Body of pancreas (tissue), 4 donors: ENCODE measurements around the gene EZH2. TPM values are rescaled to one million over a fixed set of nuclear protein-coding genes. Genes with fewer than 3 reads are reported as not detected.

Source experiments
- ATAC-seq: fragments of 150-250 bp; one replicate; pipeline ENCODE4 v1.9.1; 2016
- DNase-seq, 4 donors: peaks; one replicate each; pipeline ENCODE4 v3.0.0-alpha.2; 2019
- H3K27ac ChIP-seq, 4 donors: fragments of 200-600 bp; sonication (generic); 1 replicate in 3 of 4; 2 replicates in 1 of 4; pipeline versions ENCODE4 v1.5.1 to v1.6.1; 2016 to 2019; ENCODE audit warnings: mild to moderate bottlenecking in 1 of 4, mixed read lengths in 1 of 4, moderate library complexity in 1 of 4
- H3K27me3 ChIP-seq, 2 donors: fragments of 200-600 bp; sonication (generic); one replicate each; pipeline ENCODE4 v1.6.0; 2016; ENCODE audit warnings: mild to moderate bottlenecking in 1 of 2
- H3K36me3 ChIP-seq, 2 donors: fragments of 200-600 bp; sonication (generic); replicated peaks in 1 of 2; 2 replicates each; pipeline ENCODE4 v1.5.1; 2016; ENCODE audit warnings: low read depth in 2 of 2; ENCODE audit not compliant: insufficient read depth in 1 of 2
- H3K4me1 ChIP-seq: fragments of 200-600 bp; sonication (generic); one replicate; pipeline ENCODE4 v1.6.0; 2016
- H3K4me3 ChIP-seq, 2 donors: fragments of 200-600 bp; sonication (generic); 1 replicate in 1 of 2; 2 replicates in 1 of 2; pipeline ENCODE4 v1.5.1; 2016 to 2019
- H3K9me3 ChIP-seq, 3 donors: fragments of 200-600 bp; sonication (generic); 1 replicate in 2 of 3; 2 replicates in 1 of 3; pipeline ENCODE4 v1.5.1; 2016
- POLR2A ChIP-seq, 3 donors: fragments of 450-650 bp; IDR thresholded peaks; one replicate each; pipeline ENCODE4 v1.6.1; 2016; ENCODE audit warnings: antibody characterized with exemption in 3 of 3, mild to moderate bottlenecking in 2 of 3
- WGBS, 2 donors: methylation state at CpG; one replicate each; pipeline ENCODE4 v1.1.5; 2017; 5-methylcytosine and 5-hydroxymethylcytosine counted together
- intact Hi-C: fragments of 100-400 bp; cut with DNase I; formaldehyde crosslinking; loops from one replicate; pipeline ENCODE4 v1.15.1; 2023
- small RNA-seq: library from RNA; depleted of rRNA; stranded (forward); fragments of <200 nt; gene quantifications from one replicate; pipeline ENCODE3, GENCODE V24; 2016
- total RNA-seq, 2 donors: library from RNA; depleted of rRNA; stranded (reverse); fragments of >200 nt; gene quantifications; one replicate each; pipeline ENCODE4 v1.1.0, GENCODE V29; 2016
- TF ChIP-seq, protein P1 (sequence below), 7 experiments: fragments of 450-650 bp in 4 of 7; fragments of 200-600 bp in 3 of 7; sonication (generic) in 3 of 7; IDR thresholded peaks; one replicate each; pipeline ENCODE4 v1.5.1; 2016 to 2019; ENCODE audit warnings: antibody characterized with exemption in 7 of 7

EZH2 gene
- total RNA-seq, 2 donors from 2014 or later = 3.4 to 4.0 TPM

DNA sequence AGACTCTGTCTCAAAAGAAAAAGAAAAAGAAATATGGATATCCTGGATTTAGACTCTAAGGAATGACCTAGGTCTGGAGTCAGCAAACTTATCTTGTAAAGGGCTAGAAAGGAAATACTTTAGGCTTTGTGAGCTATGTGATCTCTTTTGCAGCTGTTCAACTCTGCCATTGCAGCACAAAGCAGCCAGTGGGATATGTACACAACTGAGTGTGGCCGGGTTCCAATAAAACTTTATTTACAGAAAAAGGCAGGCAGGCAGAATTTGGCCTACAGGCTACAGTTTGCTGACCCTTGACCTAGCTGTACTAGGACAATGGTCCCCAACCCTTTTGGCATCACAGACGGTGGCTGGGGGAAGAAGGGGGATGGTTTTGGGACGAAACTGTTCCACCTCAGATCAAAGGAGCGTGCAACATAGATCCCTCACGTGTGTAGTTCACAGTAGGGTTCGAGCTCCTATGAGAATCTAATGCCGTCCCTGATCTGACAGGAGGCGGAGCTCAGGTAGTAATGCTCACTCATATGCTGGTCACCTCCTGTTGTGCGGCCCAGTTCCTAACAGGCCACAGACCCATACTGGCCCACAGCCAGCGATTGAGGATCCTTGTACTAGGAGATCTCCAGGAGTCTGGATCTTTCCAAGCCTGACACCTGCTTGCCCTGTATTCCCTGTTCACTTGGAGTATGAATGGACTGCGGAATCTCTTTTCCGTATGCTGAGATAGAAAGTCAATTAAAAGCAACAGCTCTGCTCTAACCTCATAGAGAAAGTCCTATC, 122.4 kb downstream of the EZH2 start:
- Histone ChIP-seq H3K4me1 (no peaks in the 10 kb centered on the region), H3K27me3 (no peaks in the 10 kb centered on the region), H3K36me3 (peaks cover 4 to 5% of the 10 kb centered on the region in 2 donors), H3K4me3 (no peak overlapping the region), H3K27ac (no peak overlapping the region), H3K9me3 (no peaks in the 10 kb centered on the region)
- WGBS, 2 donors = 94 to 95% methylated on average over 12 of the region's 12 CpGs
- ATAC-seq (no peak), DNase-seq (no peak)
- intact Hi-C loops = no loop called here
- TF ChIP-seq POLR2A (IDR thresholded peaks at IDR 0.05) = no peak
- TF ChIP-seq, protein P1, sequence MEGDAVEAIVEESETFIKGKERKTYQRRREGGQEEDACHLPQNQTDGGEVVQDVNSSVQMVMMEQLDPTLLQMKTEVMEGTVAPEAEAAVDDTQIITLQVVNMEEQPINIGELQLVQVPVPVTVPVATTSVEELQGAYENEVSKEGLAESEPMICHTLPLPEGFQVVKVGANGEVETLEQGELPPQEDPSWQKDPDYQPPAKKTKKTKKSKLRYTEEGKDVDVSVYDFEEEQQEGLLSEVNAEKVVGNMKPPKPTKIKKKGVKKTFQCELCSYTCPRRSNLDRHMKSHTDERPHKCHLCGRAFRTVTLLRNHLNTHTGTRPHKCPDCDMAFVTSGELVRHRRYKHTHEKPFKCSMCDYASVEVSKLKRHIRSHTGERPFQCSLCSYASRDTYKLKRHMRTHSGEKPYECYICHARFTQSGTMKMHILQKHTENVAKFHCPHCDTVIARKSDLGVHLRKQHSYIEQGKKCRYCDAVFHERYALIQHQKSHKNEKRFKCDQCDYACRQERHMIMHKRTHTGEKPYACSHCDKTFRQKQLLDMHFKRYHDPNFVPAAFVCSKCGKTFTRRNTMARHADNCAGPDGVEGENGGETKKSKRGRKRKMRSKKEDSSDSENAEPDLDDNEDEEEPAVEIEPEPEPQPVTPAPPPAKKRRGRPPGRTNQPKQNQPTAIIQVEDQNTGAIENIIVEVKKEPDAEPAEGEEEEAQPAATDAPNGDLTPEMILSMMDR (IDR thresholded peaks at IDR 0.05) = no peak

Small RNA genes lying within 50 kb of the gene (small RNA-seq; reads per million reads assigned to genes)
- gene RF00017 = not detected
- not detected for gene RN7SL569P
- gene RNU7-20P = not detected

Other genes starting within 250 kb of the EZH2 start
- gene CUL1, start 185.4 kb downstream of the EZH2 start, total RNA-seq = 10 to 100 TPM; 19.5 to 23.1 TPM
- gene PDIA4, start 144.2 kb upstream of the EZH2 start, total RNA-seq = 100 to 1,000 TPM in 1 of 2 donors, 10 to 100 TPM in 1; 80.4 to 140 TPM
- gene ZNF786, start 206.4 kb upstream of the EZH2 start, total RNA-seq = 1 to 10 TPM; 1.8 to 5.9 TPM
- gene ZNF425, start 242.0 kb upstream of the EZH2 start, total RNA-seq = 1 to 10 TPM in 1 of 2 donors, under 1 TPM in 1; 0.33 to 1.6 TPM